ENCODE results near the gene CD22.

GRCh38 chr19:35349614-35350521, 20.9 kb downstream of the CD22 start:
- TF ChIP-seq, protein P1, sequence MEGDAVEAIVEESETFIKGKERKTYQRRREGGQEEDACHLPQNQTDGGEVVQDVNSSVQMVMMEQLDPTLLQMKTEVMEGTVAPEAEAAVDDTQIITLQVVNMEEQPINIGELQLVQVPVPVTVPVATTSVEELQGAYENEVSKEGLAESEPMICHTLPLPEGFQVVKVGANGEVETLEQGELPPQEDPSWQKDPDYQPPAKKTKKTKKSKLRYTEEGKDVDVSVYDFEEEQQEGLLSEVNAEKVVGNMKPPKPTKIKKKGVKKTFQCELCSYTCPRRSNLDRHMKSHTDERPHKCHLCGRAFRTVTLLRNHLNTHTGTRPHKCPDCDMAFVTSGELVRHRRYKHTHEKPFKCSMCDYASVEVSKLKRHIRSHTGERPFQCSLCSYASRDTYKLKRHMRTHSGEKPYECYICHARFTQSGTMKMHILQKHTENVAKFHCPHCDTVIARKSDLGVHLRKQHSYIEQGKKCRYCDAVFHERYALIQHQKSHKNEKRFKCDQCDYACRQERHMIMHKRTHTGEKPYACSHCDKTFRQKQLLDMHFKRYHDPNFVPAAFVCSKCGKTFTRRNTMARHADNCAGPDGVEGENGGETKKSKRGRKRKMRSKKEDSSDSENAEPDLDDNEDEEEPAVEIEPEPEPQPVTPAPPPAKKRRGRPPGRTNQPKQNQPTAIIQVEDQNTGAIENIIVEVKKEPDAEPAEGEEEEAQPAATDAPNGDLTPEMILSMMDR (IDR thresholded peaks at IDR 0.05; ENCODE audit: low read length), result no peak
- no peak for TF ChIP-seq EZH2phosphoT487 (IDR thresholded peaks at IDR 0.05; ENCODE audit: low read length)
- TF ChIP-seq EZH2 (optimal IDR thresholded peaks at IDR 0.05; ENCODE audit: low read depth, low read length), result no peak
